GM12873 (cell line): Measurements from ENCODE around the gene SFTPD.

ENCODE experiments used
- CTCF ChIP-seq: IDR thresholded peaks from 2 replicates; pipeline ENCODE4 v1.5.1; 2012; ENCODE audit warnings: low read depth, mild to moderate bottlenecking, moderate library complexity, low read length, control low read depth; ENCODE audit not compliant: insufficient read depth; ENCODE audit errors: missing control alignments

The SFTPD gene

GRCh38 chr10:79927111-79927828, 21.6 kb downstream of the SFTPD start:
- TF ChIP-seq CTCF = no peak

- no peak for TF ChIP-seq CTCF
Observed at GRCh38 chr10:79926037-79926436, 22.9 kb downstream of the SFTPD start.

- TF ChIP-seq CTCF = no peak
Observed at GRCh38 chr10:79925614-79926013, 23.3 kb downstream of the SFTPD start.

- no peak for TF ChIP-seq CTCF
Observed at GRCh38 chr10:79923669-79924068, 25.2 kb downstream of the SFTPD start.

GRCh38 chr10:79923145-79923544, 25.8 kb downstream of the SFTPD start:
- TF ChIP-seq CTCF = no peak

GRCh38 chr10:79914512-79914911, 34.4 kb downstream of the SFTPD start:
- TF ChIP-seq CTCF = peak; percentile 9

GRCh38 chr10:79910836-79911235, 38.1 kb downstream of the SFTPD start:
- TF ChIP-seq CTCF = no peak
